ENCODE results near the gene NHLRC4. TPM values are rescaled to one million over a fixed set of nuclear protein-coding genes. Genes with fewer than 3 reads are reported as not detected.

NHLRC4 gene
- total and polyA plus RNA-seq, 2 of the 13 experiments (the other 11 are each of a cell fraction or from before 2014, with no cell fraction given): 0.40 to 0.59 TPM

DNA sequence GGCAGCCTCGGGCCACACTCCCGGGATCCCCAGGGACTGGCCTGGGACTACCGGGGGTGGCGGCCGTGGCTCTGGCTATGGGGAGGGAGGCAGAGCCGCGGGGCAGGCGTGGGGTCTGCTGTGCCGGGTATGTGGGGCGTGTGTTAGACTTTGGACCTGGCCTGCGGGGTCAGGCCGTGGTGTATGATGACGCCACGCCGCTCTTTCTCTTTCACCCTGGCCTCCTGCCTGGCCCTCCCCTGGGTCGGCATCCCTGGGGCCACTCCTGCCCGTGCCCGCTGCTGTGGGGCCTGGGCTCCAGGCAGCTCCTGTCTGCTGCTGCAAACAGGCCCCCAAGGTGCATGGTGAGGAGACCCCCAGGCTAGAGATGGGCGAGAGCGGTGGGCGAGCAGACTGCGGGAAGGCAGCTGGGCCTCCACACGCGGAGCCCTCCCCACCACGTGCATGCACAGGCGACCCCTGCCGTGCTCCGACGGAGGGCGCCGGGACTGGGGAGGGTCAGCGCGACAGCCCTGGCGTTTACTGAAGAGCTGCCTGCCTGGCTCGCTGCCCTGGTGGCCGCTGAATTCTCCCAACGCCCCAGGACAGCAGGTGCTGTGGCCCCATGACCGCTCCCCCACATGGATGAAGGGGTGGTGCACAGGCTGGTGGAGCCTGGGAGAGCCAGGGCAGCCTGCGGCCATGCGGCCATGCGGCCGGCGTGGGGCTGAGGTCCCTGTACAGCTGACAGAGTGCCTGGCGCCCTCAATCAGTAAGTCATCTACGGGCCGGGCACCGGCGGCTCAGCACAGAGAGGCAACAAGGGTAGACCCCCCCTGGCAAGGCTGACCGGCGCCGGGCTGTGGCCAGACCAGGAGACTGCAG, 23.3 kb upstream of the NHLRC4 start (continued):
- TF ChIP-seq POGZ (CRISPR knock-in tag; IDR thresholded peaks at IDR 0.05) (no peak), MLX (CRISPR knock-in tag; IDR thresholded peaks at IDR 0.05) (no peak), XRCC5 (optimal IDR thresholded peaks at IDR 0.05; ENCODE audit: low read length) (peak; percentile 72), PCBP2 (optimal IDR thresholded peaks at IDR 0.05; ENCODE audit: low read depth, low read length, poor library complexity, severe bottlenecking) (no peak), PHF20 (CRISPR knock-in tag; IDR thresholded peaks at IDR 0.05) (0 out of 2 replicates have a peak, but pooled peaks have one; percentile 34), ETV6 (CRISPR knock-in tag; conservative IDR thresholded peaks at IDR 0.05) (no peak), ZNF280B (CRISPR knock-in tag; IDR thresholded peaks at IDR 0.05; ENCODE audit: borderline replicate concordance) (peak; percentile 65; the same call in 1 of the 2 replicates), MXD4 (CRISPR knock-in tag; IDR thresholded peaks at IDR 0.05) (no peak), ZNF841 (CRISPR knock-in tag; IDR thresholded peaks at IDR 0.05; ENCODE audit: borderline replicate concordance) (no peak), ZNF430 (CRISPR knock-in tag; IDR thresholded peaks at IDR 0.05) (no peak), ZNF281 (CRISPR knock-in tag; IDR thresholded peaks at IDR 0.05; ENCODE audit: borderline replicate concordance) (no peak), ZNF772 (CRISPR knock-in tag; IDR thresholded peaks at IDR 0.05) (peak; percentile 56; the same call in 1 of the 2 replicates), ZMYM4 (CRISPR knock-in tag; IDR thresholded peaks at IDR 0.05) (peak; percentile 32; the same call in 1 of the 2 replicates), PRMT3 (CRISPR knock-in tag; IDR thresholded peaks at IDR 0.05; ENCODE audit: borderline replicate concordance, low read depth) (no peak), LCORL (IDR thresholded peaks at IDR 0.05) (no peak), LCORL (CRISPR knock-in tag; IDR thresholded peaks at IDR 0.05) (peak; percentile 75), NR2F6 (IDR thresholded peaks at IDR 0.05) (peak; percentile 73), NR2F6 (CRISPR knock-in tag; IDR thresholded peaks at IDR 0.05) (peak; percentile 66), FLYWCH1 (CRISPR knock-in tag; IDR thresholded peaks at IDR 0.05) (no peak), SP5 (CRISPR knock-in tag; IDR thresholded peaks at IDR 0.05; ENCODE audit: borderline replicate concordance, low read depth) (peak; percentile 63; the same call in 1 of the 2 replicates)
- TF ChIP-seq, protein P1, sequence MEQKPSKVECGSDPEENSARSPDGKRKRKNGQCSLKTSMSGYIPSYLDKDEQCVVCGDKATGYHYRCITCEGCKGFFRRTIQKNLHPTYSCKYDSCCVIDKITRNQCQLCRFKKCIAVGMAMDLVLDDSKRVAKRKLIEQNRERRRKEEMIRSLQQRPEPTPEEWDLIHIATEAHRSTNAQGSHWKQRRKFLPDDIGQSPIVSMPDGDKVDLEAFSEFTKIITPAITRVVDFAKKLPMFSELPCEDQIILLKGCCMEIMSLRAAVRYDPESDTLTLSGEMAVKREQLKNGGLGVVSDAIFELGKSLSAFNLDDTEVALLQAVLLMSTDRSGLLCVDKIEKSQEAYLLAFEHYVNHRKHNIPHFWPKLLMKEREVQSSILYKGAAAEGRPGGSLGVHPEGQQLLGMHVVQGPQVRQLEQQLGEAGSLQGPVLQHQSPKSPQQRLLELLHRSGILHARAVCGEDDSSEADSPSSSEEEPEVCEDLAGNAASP (CRISPR knock-in tag; IDR thresholded peaks at IDR 0.05; ENCODE audit: borderline replicate concordance): no peak
- TF ChIP-seq, protein P2, sequence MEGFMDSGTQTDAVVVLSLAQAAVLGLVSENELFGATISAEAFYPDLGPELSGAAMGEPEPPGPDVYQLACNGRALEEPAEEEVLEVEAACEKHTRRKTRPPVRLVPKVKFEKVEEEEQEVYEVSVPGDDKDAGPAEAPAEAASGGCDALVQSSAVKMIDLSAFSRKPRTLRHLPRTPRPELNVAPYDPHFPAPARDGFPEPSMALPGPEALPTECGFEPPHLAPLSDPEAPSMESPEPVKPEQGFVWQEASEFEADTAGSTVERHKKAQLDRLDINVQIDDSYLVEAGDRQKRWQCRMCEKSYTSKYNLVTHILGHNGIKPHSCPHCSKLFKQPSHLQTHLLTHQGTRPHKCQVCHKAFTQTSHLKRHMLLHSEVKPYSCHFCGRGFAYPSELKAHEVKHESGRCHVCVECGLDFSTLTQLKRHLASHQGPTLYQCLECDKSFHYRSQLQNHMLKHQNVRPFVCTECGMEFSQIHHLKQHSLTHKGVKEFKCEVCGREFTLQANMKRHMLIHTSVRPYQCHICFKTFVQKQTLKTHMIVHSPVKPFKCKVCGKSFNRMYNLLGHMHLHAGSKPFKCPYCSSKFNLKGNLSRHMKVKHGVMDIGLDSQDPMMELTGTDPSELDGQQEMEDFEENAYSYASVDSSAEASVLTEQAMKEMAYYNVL (CRISPR knock-in tag; IDR thresholded peaks at IDR 0.05; ENCODE audit: borderline replicate concordance): no peak
